Smooth muscle cell (in vitro differentiated cells): ENCODE data around the gene MFN2. TPM values are rescaled to one million over a fixed set of nuclear protein-coding genes. Genes with fewer than 3 reads are reported as not detected.

Source experiments
- DNase-seq: peaks from one replicate; lab custom pipeline; 2025; ENCODE audit not compliant: unreplicated experiment; lab: John Stamatoyannopoulos, UW
- H2AFZ ChIP-seq: fragments of 200-600 bp; sonication (generic); 2 replicates; pipeline ENCODE4 v1.6.0; 2016; ENCODE audit warnings: antibody characterized with exemption, low read depth, mild to moderate bottlenecking
- H3F3A ChIP-seq: fragments of 200-600 bp; sonication (generic); 2 replicates; pipeline ENCODE4 v1.6.0; 2017; ENCODE audit warnings: antibody characterized with exemption, low read depth
- H3K27ac ChIP-seq: fragments of 200-600 bp; sonication (generic); 2 replicates; pipeline ENCODE4 v1.5.1; 2016; ENCODE audit warnings: low read depth, mild to moderate bottlenecking
- H3K27me3 ChIP-seq: fragments of 200-600 bp; sonication (generic); 2 replicates; pipeline ENCODE4 v1.6.1; 2016; ENCODE audit warnings: low read depth, mild to moderate bottlenecking
- H3K36me3 ChIP-seq: fragments of 200-600 bp; sonication (generic); 2 replicates; pipeline ENCODE4 v1.5.1; 2016; ENCODE audit warnings: low read depth
- H3K4me1 ChIP-seq: fragments of 200-600 bp; sonication (generic); 2 replicates; pipeline ENCODE4 v1.5.1; 2016; ENCODE audit warnings: low read depth
- H3K4me2 ChIP-seq: fragments of 200-600 bp; sonication (generic); 2 replicates; pipeline ENCODE4 v1.6.0; 2016; ENCODE audit warnings: mild to moderate bottlenecking
- H3K4me3 ChIP-seq: fragments of 200-600 bp; sonication (generic); 2 replicates; pipeline ENCODE4 v1.5.1; 2016; ENCODE audit warnings: mild to moderate bottlenecking
- H3K79me2 ChIP-seq: fragments of 200-600 bp; sonication (generic); 2 replicates; pipeline ENCODE4 v1.6.0; 2016; ENCODE audit warnings: low read depth, mild to moderate bottlenecking
- H3K9ac ChIP-seq: fragments of 200-600 bp; sonication (generic); 2 replicates; pipeline ENCODE4 v1.6.0; 2016; ENCODE audit warnings: low read depth
- H3K9me3 ChIP-seq: fragments of 200-600 bp; sonication (generic); replicated peaks from 2 replicates; pipeline ENCODE4 v1.5.1; 2016; ENCODE audit warnings: low read depth
- H4K20me1 ChIP-seq: fragments of 200-600 bp; sonication (generic); 2 replicates; pipeline ENCODE4 v1.6.0; 2016; ENCODE audit warnings: low read depth
- WGBS: methylation state at CpG from one replicate; pipeline ENCODE4 v1.1.7; 2016; ENCODE audit warnings: low lambda C conversion rate; 5-methylcytosine and 5-hydroxymethylcytosine counted together
- polyA plus RNA-seq: library from polyadenylated mRNA; unstranded; fragments of >200 nt; fragmentation: Nextera tagmentation; extraction: Ambion mirVana; gene quantifications from 2 replicates; pipeline ENCODE4 v1.2.1, GENCODE V29; 2016
- total RNA-seq: library from RNA; depleted of rRNA; stranded (reverse); fragments of >200 nt; gene quantifications from 2 replicates; pipeline ENCODE4 v1.2.3, GENCODE V29; 2014
- TF ChIP-seq, protein P1 (sequence below): fragments of 200-600 bp; sonication (generic); IDR thresholded peaks from 2 replicates; pipeline ENCODE4 v1.5.1; 2017; ENCODE audit warnings: borderline replicate concordance, mild to moderate bottlenecking, antibody characterized with exemption; ENCODE audit not compliant: insufficient read depth, poor library complexity, severe bottlenecking

Gene MFN2
- total and polyA plus RNA-seq, 2 experiments from 2014 or later, result 30.0 to 39.7 TPM

DNA sequence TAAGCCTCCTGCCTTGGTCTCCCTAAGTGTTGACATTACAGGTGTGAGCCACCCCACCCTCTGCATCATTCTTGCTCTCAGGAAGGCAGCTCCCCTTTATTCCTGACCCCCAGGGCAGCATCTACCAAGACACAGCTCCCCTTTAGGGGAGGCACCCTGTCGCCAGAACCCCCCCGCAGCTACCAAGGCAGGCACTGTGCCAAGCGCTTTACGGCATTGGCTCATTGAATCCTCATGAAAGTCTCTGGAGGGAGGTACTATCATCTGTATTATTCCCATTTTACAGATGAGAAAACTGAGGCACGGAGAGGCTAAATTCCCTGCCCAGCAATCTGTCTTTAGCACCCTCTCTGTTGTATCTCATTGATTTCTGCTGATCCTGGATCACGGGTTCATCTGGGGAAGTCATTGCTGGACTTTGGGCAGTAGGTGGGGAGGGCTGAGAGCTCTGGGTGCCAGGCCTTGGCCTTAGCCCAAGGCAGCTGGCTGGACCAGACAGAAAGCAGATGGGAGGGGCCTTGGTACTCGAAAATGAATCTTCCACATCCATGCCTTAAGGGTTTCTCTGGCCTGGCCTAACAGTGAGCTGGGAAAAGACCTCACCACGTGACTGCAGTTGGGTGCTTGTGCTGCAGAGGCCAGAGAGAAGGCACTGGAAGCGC lies 39.9 kb upstream of the MFN2 start:
- H3K9me3 ChIP-seq, result no peaks in the 10 kb centered on the region
- no peak for DNase-seq
- no peak overlapping the region for H3K4me3 ChIP-seq
- H3F3A ChIP-seq, result peaks cover 5% of the 10 kb centered on the region
- no peak overlapping the region for H3K9ac ChIP-seq
- H3K27me3 ChIP-seq, result no peaks in the 10 kb centered on the region
- peaks cover 85% of the 10 kb centered on the region for H4K20me1 ChIP-seq
- peaks cover 61% of the 10 kb centered on the region for H3K79me2 ChIP-seq
- no peak overlapping the region for H2AFZ ChIP-seq
- H3K27ac ChIP-seq, result no peak overlapping the region
- TF ChIP-seq, protein P1, sequence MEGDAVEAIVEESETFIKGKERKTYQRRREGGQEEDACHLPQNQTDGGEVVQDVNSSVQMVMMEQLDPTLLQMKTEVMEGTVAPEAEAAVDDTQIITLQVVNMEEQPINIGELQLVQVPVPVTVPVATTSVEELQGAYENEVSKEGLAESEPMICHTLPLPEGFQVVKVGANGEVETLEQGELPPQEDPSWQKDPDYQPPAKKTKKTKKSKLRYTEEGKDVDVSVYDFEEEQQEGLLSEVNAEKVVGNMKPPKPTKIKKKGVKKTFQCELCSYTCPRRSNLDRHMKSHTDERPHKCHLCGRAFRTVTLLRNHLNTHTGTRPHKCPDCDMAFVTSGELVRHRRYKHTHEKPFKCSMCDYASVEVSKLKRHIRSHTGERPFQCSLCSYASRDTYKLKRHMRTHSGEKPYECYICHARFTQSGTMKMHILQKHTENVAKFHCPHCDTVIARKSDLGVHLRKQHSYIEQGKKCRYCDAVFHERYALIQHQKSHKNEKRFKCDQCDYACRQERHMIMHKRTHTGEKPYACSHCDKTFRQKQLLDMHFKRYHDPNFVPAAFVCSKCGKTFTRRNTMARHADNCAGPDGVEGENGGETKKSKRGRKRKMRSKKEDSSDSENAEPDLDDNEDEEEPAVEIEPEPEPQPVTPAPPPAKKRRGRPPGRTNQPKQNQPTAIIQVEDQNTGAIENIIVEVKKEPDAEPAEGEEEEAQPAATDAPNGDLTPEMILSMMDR, result no peak
- no peaks in the 10 kb centered on the region for H3K4me1 ChIP-seq
- H3K4me2 ChIP-seq, result no peak overlapping the region
- no peaks in the 10 kb centered on the region for H3K36me3 ChIP-seq
- WGBS, result 85% methylated on average over 9 of the region's 9 CpGs

DNA sequence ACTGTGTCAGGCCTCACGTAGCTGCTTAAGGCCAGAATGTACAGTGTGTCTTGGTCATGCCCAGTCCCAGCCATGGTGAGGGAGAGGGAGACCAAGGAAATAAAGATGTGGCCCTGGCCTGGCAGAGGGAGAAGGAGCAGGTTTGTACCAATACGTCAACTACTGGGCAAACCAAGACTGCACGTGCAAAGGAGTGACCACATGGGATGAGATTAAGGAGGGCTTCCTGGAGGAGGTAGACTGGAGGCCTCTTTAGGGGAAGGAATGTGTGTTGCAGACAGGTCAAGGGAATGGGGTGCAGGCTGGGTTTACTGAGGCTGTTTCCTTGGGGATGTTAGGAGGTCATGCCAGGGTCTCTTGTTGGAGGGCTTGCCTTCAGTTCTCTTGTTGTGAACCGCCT lies 38.0 kb upstream of the MFN2 start:
- Histone ChIP-seq H3F3A (peaks cover 5% of the 10 kb centered on the region), H3K27me3 (no peaks in the 10 kb centered on the region), H3K9ac (no peak overlapping the region), H3K4me3 (no peak overlapping the region), H3K4me1 (no peaks in the 10 kb centered on the region), H4K20me1 (peaks cover 73% of the 10 kb centered on the region), H2AFZ (no peak overlapping the region), H3K9me3 (no peaks in the 10 kb centered on the region), H3K79me2 (peaks cover 42% of the 10 kb centered on the region), H3K4me2 (no peak overlapping the region), H3K36me3 (no peaks in the 10 kb centered on the region), H3K27ac (no peak overlapping the region)
- 93% methylated on average over 4 of the region's 4 CpGs for WGBS
- TF ChIP-seq, protein P1, result no peak
- DNase-seq, result no peak

GRCh38 chr1:11943619-11944018 lies 36.6 kb upstream of the MFN2 start:
- H3K79me2 ChIP-seq, result peaks cover 31% of the 10 kb centered on the region
- H3K4me1 ChIP-seq, result no peaks in the 10 kb centered on the region
- no peak overlapping the region for H3K9ac ChIP-seq
- WGBS, result 91% methylated on average over 4 of the region's 4 CpGs
- no peak for DNase-seq
- H3F3A ChIP-seq, result peaks cover 5% of the 10 kb centered on the region
- no peak overlapping the region for H3K4me2 ChIP-seq
- H4K20me1 ChIP-seq, result peaks cover 59% of the 10 kb centered on the region
- no peak overlapping the region for H3K27ac ChIP-seq
- no peak overlapping the region for H2AFZ ChIP-seq
- H3K27me3 ChIP-seq, result no peaks in the 10 kb centered on the region
- H3K9me3 ChIP-seq, result no peaks in the 10 kb centered on the region
- peaks cover under 1% of the 10 kb centered on the region for H3K36me3 ChIP-seq
- no peak overlapping the region for H3K4me3 ChIP-seq
- TF ChIP-seq, protein P1, result no peak

GRCh38 chr1:11944358-11944931 lies 35.8 kb upstream of the MFN2 start:
- no peak overlapping the region for H2AFZ ChIP-seq
- H3K4me1 ChIP-seq, result no peaks in the 10 kb centered on the region
- no peak for DNase-seq
- H3K9me3 ChIP-seq, result no peaks in the 10 kb centered on the region
- peaks cover 23% of the 10 kb centered on the region for H3K79me2 ChIP-seq
- peaks cover 51% of the 10 kb centered on the region for H4K20me1 ChIP-seq
- no peaks in the 10 kb centered on the region for H3K27me3 ChIP-seq
- H3K4me2 ChIP-seq, result no peak overlapping the region
- peaks cover 5% of the 10 kb centered on the region for H3F3A ChIP-seq
- peaks cover 5% of the 10 kb centered on the region for H3K36me3 ChIP-seq
- no peak overlapping the region for H3K27ac ChIP-seq
- no peak overlapping the region for H3K9ac ChIP-seq
- 60% methylated on average over 11 of the region's 12 CpGs for WGBS
- H3K4me3 ChIP-seq, result no peak overlapping the region
- TF ChIP-seq, protein P1, result no peak
